Fibroblast of skin of left biceps (primary cell): ENCODE measurements around the gene AKAP13.

Experiments
- DNase-seq, 2 experiments: peaks; one replicate each; pipeline ENCODE4 v3.0.0-alpha.2; 2013; ENCODE audit warnings: low read depth in 2 of 2

The AKAP13 gene

DNA sequence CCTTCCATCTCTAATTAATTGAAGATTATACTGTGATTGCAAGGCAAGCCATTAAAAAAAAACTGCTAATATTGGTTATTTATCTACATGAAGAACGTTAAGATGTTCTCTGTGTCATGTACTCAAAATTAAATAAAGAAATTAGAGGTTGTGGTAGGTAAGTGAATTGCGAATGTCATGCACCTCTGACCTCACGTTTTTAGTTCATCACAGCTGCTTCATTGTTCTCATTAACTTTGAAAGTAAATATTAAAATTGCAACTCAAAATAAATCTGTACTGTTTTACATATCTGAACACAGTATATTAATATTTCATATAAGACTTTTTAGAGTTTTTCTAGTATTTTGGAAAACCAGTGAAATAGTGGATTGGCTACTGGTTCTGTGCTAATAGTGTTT, 320.4 kb downstream of the AKAP13 start:
- DNase-seq, result no peak

DNA sequence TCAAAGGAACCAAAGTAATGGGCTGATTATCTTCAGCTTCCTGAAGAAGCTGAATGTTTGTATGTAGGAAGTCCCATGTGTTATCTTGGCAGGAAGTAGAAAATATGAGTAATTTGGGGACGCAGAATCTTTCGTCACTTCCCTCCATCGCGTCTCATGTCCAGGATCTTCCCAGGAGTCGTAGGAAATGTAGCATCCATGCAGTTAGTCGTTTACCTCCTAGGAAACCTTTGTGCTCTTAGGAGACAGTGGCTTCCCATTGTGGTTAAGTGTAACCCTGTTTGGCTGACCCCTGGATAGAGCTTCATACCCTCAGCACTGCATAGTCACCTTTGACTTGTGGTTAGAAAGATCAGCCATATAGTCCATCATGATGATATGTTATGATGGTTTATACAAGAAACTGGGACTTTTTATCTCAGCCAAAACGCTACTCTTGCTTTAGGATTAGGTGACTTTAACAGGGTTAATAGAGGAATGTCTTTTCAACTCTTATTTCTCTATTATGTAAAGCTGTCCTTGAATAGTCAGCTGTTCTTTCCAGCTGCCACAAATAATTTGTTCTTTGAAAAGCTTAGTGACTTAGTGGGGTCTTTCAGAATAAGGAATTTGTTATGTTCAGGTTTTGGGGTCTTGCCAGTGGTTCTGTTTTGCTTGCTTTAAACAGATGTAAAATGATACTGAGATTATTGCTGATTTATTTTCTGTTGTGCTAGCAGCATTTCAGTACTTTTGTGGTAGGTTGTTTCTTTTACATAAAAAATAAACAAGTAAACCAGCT, 322.1 kb downstream of the AKAP13 start:
- DNase-seq, result no peak

DNA sequence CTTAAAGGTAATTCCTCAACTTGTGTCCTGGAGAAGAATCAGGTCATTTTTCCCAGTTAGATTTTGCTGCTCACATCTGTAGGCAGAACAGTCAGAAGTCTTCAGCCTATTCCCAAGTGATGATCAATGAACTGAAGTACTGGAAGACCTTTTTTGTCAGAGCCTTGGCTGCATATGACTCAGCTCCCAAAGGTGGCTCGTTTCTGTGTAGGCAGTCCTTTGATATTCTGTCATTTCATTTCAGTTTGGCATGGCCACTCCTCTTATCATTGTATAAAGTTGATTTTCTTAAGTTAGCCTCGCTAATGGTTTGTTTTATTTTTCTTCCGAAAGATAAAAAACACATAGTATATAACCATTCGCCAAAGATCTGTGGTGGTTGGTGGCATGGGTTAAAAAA, 323.7 kb downstream of the AKAP13 start:
- DNase-seq, result no peak

DNA sequence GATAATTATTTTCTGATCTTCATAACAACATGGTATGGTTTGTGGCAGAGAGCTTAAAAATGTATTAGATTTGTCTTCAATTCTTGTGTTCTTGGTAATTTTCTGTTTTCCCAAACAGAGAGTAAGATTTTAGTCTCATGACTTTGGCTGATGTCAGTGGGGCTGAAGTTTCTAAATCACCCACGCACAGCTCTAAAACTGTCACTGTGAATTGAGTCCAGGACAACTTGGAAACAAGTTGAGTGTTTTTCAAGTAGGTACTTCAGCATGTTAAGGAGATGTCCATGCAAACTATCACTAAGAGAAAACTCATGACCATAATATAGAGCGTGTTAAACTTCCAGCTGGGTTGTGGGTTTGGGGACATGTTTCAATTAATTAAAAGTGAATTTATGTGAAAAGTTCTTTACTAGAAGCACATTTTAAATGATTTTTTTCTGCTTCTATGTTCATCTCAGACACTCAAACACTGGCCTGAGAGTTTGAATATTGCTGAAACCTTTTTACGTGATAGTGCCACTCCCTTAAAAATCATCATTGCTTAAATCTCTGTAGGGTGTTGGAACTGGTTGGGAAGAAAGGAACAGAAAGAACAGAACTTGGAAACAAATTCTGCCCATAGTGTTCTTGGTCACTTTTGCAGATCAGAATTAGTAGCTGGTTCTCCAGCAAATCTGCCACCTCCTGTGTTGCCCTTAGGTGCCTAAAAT, 324.5 kb downstream of the AKAP13 start:
- no peak for DNase-seq

DNA sequence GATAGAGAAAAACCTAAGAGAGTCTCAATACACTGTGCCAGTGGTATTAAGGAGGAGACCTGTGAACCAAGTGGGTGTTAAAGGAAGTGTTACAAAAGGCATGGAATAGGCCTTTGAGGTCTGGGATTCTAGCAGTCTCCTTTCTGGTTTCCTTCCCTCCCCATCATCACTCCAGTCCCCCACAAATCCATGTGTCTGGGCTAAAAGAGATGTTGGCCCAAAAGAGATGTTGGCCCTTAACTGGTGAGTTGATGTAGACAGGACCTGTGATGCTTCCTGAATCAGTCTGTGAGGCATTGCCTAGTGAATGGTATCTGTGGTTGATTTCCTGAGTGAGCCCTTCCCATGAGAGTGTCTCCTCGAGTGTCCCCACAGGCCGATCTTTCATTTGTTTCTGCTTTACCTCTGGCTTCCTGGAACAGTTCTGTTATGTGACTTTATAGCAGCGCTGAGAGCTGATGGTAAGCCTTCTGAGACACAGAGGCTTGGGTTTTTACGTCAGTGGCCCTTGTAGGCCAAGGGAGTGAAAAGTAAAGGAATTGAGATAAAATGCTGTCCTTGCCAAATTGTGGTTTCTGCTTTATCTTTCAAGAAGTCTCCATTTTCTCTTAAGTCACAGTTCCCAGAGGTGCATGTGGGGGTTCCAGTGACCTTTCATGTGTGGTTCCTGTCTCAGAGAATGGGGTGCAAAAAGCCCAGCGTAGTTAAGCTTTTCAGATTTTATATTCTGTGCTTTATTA, 326.5 kb downstream of the AKAP13 start:
- DNase-seq, result no peak

DNA sequence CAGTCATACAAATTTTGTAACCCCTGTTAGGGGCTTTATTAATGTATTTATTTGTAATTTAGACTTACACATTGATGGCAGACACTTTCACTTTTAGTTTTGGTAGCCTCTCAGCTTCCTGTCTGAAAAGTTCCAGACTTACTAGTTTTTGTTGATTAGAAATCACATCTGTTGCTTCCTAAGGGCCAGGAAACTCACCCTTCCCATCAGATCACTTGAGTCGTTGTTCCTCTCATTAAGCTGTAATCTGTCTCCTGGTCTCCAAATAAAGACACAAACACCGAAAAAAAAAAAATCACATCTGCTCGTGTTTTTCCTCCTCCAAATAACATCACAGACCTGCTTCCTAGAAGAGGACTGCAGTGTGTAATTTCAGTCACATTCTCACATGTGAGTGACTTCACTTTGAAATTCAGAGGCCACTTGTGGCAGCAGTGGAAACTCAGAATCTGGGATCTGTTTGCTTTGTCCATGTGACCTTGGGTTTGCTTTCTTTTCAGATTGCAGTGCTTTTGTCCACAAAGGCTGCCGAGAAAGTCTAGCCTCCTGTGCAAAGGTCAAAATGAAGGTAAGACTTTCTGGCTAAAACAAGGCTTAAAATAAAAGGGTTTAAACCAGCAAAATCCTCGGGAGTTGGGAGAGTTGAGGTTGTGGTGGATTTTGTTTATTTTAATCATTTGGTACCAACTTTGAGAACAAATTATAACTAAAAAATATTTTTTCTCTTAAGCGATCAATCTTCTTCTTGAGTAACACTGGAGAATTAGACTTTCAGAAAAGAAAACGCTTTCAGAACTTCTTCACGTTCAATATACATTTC, 327.3 kb downstream of the AKAP13 start:
- no peak for DNase-seq

DNA sequence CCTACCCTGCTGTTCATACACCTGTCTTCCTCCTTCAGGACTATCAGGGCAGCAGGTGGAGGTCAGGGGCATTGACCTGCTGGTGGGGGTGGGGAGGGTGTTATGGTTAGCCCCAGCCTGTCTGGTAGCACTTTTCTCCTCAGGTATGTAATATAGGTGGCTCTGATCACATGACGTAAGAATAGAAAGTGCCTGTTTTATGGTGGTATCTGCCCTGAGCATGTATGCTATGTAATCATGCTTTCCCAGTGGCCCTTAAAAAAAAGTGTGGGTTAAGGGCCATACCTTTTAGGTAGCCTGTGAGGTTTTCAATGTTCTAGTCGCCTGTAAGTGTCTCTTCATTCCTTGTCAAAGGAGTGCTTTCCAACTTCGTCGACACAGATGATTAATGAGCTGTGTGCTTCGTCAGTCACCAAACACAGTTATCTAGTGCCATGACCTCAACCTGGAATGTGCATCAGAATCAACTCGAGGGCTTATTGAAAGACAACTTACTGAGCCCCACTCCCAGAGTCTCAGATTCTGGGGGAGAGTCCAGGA, 328.1 kb downstream of the AKAP13 start:
- DNase-seq, result no peak

DNA sequence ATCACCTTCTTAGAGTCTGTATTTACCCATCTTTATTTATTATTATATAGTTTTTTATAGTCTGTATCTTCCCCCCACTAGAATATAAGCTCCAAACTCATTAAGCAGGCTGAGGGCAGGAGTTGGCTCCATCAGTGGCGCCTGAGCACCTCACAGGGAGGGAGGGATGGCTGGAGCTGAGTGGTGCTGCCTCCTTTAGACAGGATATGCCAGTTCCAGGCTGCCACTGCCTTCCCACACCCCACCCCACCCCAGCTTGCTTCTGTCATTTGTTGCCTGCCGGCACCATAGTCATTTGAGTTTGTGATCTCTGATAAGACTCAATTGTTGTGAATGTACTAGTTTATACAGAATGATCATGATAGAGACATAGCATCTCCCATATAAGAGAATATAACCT, 328.8 kb downstream of the AKAP13 start:
- no peak for DNase-seq

DNA sequence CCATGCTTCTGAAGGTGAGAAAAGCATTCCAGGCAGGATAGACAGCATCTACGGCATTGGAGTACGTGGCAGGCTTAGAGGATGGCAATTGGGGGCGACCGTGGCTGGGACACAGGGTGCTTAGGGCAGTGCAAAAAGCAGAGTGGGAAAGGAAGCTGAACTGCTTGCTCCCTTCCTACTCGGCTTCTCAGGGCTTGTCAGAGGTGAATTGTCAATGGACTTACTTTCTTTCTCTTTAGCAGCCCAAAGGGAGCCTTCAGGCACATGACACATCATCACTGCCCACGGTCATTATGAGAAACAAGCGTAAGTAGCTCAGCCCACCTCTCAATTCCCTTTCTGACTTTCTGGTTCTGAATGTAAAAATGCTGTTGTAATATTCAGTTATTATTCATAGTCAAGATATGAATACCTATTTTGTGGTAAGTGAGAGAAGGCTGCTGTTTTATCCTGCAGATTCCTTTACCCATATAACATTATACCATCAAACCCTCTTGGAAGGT, 330.0 kb downstream of the AKAP13 start:
- DNase-seq, result no peak

DNA sequence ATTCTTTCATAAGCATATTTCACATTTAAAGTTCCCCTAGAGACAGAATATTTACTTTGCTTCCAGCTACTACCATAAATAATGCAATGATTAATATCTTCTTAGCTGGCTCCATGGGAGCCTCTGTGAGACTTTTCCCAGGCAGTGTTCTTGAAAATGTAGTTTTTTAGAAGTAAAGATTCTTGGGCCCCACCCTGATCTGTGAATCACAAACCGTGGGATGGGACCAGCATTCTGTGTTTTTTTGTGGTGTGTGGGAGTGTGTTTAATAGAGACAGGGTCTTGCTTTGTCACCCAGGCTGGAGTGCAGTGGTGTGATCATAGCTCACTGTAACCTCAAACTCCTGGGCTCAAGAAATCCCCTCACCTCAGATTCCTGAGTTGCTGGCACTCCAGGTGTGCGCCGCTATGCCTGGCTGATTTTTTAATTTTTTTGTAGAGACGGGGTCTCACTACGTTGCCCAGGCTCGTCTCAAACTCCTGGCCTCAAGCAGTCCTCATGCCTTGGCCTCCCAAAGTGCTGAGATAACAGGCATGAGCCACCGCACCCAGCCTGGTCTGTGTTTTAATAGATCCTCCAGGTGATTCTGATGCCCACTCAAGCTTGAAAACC, 331.3 kb downstream of the AKAP13 start:
- no peak for DNase-seq

DNA sequence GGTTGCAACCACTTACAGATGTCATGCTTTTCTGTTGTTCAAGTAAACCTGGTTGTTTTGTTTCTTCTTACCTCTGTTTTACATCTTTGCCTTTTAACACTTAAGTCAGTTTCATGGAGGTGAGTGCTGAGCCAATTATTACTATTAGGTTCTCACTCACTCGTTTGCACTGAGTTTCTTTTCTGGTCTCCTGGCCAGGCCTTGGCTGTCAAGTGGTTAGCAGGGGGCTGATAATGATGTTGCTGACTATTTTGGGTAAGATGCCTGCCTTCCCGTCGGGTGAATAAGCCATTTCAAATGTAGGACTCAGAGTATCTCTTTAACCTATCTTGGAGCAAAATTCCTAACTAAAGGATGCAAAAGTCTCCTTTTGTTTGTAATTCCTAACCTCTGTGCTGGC, 335.9 kb downstream of the AKAP13 start:
- no peak for DNase-seq

DNA sequence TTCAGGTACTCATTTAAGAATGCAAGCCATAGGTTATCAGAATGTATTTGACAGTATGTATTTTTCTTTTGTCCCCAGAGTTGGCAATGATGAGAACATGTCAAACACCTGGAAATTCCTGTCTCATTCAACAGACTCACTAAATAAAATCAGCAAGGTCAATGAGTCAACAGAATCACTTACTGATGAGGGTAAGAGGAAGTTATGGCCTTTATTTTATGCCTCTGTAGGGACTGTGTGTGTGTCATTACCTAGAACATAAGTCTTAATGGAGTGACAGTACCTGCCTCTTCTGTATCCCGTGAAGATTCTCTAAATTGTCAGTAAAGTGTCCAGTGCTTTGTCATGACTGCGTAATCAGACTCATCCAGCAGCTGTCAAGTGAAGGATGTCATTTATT, 336.8 kb downstream of the AKAP13 start:
- no peak for DNase-seq

DNA sequence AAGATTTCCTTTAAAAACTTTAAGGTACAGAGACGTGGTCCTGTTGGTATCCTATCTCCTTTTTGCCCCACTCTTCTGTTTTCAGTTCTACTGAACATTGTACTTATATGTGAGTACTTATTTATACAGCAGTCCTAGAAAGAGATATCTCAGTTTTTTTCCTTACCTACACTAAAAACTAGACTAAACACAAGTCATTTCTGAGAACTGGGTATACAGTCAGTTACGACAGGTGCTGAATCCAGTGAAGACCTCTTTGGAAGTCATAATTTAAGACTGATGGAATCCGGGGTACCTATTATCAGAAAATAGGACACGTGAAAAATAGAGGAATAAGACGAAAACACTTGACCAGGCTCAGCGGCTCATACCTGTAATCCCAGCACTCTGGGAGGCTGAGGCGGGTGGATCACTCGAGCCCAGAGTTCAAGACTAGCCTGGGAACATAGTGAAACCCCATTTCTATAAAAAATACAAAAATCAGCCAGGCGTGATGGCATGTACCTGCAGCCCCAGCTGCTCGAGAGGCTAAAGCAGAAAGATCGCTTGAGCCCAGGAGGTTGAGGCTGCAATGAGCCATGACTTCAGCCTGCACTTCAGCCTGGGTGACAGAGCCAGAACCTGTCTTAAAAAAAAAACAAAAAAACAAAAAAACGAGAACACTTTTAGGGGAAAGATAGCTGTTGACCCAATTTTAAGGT, 338.0 kb downstream of the AKAP13 start:
- DNase-seq, result no peak

DNA sequence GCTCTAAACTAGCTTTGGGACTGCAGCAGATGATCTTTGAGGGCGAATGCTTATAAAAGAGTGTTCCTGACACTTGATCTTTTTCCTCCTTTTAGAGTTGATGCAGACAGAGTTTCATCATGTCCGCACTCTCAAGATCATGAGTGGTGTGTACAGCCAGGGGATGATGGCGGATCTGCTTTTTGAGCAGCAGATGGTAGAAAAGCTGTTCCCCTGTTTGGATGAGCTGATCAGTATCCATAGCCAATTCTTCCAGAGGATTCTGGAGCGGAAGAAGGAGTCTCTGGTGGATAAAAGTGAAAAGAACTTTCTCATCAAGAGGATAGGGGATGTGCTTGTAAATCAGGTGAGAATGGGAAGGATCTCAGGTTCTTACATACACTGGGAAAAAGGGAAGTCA, 338.6 kb downstream of the AKAP13 start:
- no peak for DNase-seq

DNA sequence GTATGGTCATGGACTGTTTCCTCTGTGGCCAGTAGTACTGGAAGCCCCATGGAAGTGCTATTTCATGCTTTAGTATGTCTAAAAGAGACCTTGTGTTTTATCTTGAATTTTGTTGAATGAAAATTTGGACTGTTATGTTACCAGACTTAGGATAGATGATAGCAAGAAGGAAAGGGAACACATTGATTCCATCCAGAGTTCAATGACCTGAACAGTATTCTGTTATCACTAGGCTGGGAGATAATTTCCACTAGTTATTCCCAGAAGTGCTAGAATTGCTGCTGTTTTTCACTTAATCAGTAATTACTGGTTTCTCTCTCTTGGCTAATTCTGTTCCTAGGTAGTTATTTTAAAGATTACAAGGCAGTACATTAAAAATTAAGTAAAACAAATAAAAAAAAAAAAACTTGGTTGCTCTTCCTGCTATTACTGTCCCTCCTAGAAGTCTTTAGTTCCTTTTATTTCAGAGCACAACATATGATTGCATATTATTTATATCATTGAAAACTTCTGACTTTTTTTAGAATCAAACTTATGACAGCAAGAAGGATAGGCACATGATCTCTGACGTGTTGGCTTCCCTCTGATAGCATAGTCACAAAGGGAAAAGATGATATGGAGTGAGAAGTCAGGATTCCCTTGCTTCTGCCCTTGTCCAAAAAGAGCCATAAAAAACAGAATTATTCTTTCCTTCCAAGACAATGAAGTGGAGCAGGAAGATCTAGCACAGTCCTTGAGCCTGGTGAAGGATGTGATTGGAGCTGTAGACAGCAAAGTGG, 342.2 kb downstream of the AKAP13 start:
- no peak for DNase-seq

DNA sequence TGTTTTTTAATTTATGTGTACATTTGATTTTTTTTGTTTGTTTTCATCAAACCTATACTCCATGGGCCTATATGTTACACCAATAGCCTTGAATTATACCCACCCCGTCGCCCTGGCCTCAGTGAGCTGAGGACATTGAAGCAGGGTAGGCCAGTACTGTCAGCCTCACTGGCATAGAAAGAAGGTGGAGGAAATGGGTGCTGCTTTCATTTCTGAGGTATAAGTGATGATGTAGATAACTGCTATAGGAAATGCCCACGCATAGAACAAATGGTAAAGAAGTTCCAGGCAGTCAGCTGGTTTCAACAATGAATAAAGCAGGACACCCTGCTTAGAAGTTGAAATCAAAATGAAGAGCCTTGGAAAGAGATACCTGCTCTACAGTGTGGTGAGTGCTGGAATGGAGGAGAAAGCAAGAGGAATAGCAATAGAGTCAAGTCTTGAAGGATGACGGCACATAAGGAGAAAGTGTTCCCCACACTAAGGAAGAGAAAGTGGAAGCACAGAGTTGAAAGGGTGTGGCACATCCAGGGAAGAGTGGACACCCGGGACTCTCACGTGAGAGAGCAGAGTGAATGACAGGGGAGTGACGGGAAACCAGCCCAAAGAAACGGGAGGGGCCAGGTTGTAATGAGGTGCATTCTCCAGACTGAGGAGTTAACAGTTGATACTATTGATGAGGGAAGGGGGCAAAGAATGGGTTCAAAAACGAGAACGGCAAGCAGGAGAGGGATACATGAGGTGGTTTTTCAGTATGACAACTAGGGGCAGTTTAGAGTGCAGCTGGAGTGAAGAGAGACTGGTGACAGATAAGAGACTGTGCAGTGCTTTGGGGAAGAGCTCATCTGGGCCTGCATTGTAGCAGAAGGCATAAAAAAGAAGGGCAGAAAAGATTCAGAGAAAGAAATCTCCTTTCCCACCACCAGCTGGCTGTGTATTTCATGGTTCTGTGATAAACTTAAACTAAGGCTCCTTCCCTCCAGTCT, 343.9 kb downstream of the AKAP13 start:
- DNase-seq, result no peak

DNA sequence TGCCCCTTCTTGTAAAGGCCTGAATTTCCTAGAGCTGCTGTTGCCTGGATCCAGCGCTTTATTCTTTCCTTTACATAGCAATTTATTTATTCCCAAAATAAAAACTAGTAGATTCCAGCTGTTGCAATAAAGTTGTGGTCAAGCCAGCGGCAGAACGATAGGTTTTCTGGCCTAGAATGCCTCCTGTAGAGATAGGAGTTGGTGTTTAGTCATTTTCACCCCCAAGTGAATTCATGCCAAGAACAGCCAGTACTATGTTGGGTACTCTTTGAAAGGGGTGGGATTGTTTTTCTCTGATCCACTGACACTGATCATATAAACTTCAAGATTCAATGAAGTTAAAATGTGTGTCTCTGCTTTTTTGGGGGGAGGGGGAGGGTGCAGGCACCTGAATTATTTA, 344.6 kb downstream of the AKAP13 start:
- DNase-seq, result no peak

DNA sequence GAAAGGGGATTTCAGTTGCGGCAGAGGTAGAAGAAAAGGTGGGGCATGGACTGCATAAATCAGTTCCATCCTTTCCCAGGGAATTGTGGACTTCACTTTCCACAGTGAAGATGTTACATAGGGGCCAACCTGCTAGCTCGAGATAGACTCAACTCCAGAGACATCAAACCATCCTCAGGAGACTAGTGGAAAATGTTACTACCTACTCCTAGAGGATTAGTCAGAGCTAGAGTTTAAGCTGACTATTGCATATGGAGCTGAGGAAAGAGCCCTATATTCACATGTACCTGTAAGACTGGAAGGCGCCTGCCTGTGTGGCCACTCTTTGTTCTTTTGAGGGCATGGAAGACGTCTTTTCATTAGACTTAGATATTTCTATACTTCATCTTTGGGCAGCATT, 345.2 kb downstream of the AKAP13 start:
- no peak for DNase-seq
